IPS-NIHi7 (cell line): Measurements from ENCODE around the gene AGAP1.

ENCODE experiments used
- DNase-seq: peaks from one replicate; pipeline ENCODE4 v3.0.0; 2012; ENCODE audit warnings: mixed read lengths; ENCODE audit errors: extremely low spot score

Gene AGAP1

GRCh38 chr2:236170590-236171165, 676.8 kb downstream of the AGAP1 start:
- no peak for DNase-seq

- DNase-seq: no peak
Observed at GRCh38 chr2:236171181-236171679, 677.4 kb downstream of the AGAP1 start.

GRCh38 chr2:236171680-236172254, 677.9 kb downstream of the AGAP1 start:
- DNase-seq: no peak

- no peak for DNase-seq
Observed at GRCh38 chr2:236172255-236173035, 678.6 kb downstream of the AGAP1 start.

DNA sequence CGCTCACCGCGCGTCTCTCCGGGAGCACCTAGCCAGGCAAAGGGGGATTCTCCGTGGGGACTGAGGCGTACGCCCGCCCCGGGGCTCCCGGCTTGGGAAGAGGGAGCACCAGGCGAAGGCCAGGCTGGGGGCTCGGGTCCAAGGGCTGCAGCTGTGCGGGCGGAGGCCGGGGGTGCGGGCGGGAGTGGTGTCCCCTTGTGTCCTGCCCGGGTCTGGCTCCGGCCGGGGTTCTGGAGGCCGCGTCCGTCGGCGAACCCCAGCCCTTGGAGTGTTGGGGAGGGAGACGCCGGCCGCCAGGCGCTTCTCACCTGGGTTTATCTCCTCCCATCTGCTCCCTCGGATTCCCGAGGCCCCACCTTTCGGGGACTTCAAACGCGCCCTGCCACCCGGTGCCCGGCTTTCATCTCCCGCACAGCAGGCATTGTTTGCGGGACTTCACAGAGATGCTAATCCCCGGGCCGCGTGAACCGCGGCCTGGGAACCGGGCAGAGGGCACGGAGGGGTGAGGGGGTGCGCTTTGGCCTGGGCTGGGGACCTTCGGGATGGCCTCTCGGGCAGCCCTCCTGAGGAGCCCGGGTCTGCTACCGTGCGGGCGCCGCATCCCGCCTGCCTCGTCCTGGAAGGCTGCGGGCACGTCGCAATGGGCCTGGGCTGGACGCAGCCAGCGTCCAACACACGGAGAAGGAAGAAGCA, 679.3 kb downstream of the AGAP1 start:
- DNase-seq: no peak

GRCh38 chr2:236173729-236174607, 680.1 kb downstream of the AGAP1 start:
- DNase-seq: no peak

DNA sequence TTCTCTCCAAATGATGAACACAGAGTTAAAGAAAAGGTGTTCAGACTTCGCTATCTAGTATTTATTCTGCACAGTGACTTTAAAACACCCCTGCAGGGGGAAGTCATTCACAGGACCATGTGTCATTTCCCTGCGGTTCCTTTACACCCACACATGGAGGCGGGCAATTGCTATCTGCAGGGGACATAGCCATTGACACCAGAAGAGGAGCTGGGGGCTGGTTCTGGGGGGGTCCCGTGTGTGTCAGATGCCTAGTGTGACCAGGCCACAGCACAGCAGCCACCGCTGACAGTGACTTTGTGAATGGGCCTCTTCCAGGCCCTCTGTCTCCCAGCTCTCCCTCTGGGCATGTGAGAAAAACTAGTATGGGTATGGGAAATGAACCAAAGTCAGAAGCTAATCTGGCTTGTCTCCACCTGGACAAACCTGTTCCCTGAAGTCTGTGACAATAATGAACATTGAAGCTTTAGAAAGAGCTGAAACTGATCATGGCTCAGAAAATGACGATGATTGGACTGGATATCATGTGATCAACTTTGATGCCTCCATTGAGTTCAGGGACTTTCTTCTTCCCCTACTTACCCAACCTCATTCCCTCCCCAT, 681.8 kb downstream of the AGAP1 start:
- no peak for DNase-seq

GRCh38 chr2:236176417-236176816, 682.6 kb downstream of the AGAP1 start:
- no peak for DNase-seq

DNA sequence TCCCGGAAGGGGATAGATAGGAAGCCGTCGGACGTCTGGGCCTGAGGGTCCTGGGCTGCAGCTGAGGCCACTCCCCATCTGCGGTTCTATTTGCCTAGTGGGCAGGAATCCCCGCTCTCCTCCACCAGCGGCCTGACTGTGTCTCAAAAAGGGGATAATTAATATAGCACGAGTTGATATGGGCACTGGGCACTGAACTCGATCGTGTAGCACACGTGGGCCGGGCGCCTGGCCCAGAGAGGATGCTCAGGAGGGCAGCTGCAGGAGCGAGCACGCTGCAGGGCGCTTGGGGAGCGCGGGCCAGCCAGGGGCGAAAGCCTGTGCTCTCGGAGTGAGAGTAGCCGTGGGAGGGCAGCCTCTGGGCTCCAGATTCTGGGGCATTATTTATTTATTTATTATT, 683.1 kb downstream of the AGAP1 start:
- no peak for DNase-seq

- DNase-seq: peak; percentile 80
Observed at GRCh38 chr2:236177604-236177966, 683.7 kb downstream of the AGAP1 start.

DNA sequence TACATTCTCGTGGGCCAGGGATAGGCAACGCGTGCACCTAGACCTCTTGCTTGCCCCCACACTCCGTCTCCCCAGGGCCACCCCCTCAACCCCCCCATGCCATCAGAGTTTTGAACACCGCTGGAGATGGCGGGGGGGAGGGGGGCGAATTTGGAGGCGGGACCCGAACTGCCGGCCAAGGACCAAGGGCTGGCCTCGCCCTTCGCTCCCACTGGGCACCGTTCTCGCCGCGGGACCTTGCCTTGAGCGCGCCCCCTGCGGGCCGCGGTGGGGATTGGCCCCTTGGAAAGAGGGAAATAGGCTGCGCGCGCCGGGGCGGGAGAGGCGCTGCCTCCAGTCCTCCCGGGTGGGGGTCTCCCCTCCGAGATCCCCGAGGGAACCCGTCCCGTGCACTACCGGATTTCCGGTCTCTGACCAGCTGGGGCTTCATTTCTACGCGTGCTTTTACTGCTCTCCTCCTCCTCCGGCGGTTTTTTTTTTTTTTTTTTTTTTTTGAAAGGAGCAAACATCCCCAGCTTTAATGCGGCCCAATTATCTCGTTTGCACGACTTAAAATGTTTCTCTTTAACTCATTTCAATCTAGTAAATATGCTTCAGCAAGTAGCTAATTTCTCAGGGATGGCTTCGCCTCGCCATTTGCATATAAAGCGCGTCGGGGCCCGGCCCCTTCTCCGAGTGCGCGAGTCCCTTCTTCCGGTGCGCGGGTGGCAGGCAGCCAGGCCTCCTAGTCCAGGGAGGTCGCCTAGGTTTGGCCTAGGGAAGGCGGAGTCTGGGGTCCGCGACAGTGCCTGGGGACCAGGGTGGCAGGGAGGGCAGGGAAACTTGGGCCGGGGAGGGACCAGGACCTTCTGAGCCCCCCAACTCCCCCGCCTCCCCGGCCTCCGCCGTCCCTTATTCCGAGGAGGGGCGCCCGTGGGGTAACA, 684.4 kb downstream of the AGAP1 start:
- DNase-seq: peak; percentile 81

- no peak for DNase-seq
Observed at GRCh38 chr2:236178890-236179235, 685.0 kb downstream of the AGAP1 start.

- no peak for DNase-seq
Observed at GRCh38 chr2:236179236-236180075, 685.6 kb downstream of the AGAP1 start.

DNA sequence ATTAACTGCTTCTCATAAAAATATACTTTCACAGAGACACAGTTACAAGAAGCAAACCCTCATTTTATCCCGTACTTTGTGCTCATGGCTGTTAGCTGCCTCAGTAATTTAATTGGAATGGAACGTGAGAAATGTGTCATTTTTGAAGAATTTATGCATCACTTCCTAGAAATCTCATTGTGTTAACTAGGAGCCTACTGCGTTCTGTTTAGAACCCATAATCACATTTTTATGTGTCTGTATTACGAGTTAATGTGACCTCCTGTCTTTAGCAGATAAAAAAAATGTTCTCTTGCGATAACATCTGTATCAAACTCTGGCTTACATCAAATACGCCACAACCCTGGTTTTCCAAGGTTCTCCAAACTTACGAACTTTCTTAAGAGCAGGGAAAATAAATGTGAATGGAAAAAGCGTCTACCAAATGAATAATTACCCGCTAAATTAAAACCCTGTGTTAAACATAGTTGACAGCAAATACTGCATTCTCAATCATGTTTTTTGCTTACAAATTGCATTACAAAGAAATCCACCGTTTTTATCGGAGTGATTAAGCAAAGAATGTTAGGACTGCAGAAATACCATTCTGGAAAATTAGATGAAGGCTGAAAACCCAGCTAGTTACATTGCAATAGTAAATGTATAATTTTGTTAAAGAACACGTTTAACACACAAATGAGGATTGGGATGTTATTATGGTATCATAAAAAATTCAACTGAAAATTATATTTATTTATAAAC, 686.4 kb downstream of the AGAP1 start:
- DNase-seq: no peak

GRCh38 chr2:236180831-236181453, 687.1 kb downstream of the AGAP1 start:
- DNase-seq: peak; percentile 84
